Stomach (tissue), 4 donors: ENCODE measurements around the gene PDE4B.

ENCODE experiments used
- CTCF ChIP-seq, 7 experiments: fragments of 450-650 bp in 4 of 7; fragments of 200-600 bp in 3 of 7; sonication (generic) in 3 of 7; IDR thresholded peaks; one replicate each; pipeline ENCODE4 v1.5.1; 2016 to 2019; ENCODE audit warnings: antibody characterized with exemption in 7 of 7, control low read depth in 2 of 7, mild to moderate bottlenecking in 1 of 7
- EP300 ChIP-seq: sonication (generic); formaldehyde crosslinking; IDR thresholded peaks from one replicate; pipeline ENCODE4 v1.6.1; 2017; ENCODE audit warnings: antibody characterized with exemption
- POLR2A ChIP-seq, 4 donors: fragments of 450-650 bp; IDR thresholded peaks; one replicate each; pipeline ENCODE4 v1.6.1; 2016; ENCODE audit warnings: antibody characterized with exemption in 4 of 4, control low read depth in 2 of 4, mild to moderate bottlenecking in 1 of 4, moderate library complexity in 1 of 4
- POLR2AphosphoS5 ChIP-seq, 3 donors: sonication (generic); formaldehyde crosslinking; IDR thresholded peaks; one replicate each; pipeline ENCODE4 v1.6.1; 2016; ENCODE audit warnings: antibody characterized with exemption in 3 of 3

GRCh38 chr1:65769636-65770035, 23.1 kb upstream of the PDE4B start:
- no peak for TF ChIP-seq POLR2AphosphoS5 (IDR thresholded peaks at IDR 0.05)
- TF ChIP-seq CTCF (IDR thresholded peaks at IDR 0.05) = no peak
- no peak for TF ChIP-seq EP300
- no peak for TF ChIP-seq POLR2A (IDR thresholded peaks at IDR 0.05)
